Dedifferentiated amniotic fluid mesenchymal stem cell (primary cell): ENCODE results near the gene PTPN2.
"Not testable (repeated sequence)": the region's sequence is repeated elsewhere in the genome, so short reads cannot be mapped to it uniquely, and the experiment has no call there.

Source experiments
- DNase-seq: peaks from one replicate; pipeline ENCODE4 v3.0.0-alpha.2; 2016; ENCODE audit errors: extremely low spot score

Gene PTPN2

DNA sequence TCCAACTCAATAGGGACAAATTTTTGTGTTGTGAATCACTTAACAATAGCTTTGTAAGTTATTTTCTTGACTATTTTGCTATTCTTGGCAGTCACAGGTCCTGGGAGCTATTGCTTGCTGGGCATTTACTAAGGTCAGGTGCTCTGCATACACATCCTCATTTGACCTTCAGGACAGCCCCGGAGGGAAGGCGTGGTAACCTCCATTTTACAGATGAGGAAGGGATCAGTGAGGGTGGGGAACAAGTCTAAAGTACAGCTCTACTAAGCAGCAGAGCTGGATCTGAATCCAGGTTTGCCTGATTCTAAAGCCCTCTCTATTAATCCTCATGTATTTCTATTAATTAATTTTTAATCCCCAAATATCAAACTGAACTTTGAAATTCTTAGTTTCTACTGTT is 58.8 kb downstream of the PTPN2 start:
- no peak for DNase-seq

GRCh38 chr18:12823892-12824291 is 60.1 kb downstream of the PTPN2 start:
- no peak for DNase-seq

GRCh38 chr18:12821408-12821807 is 62.6 kb downstream of the PTPN2 start:
- no peak for DNase-seq

GRCh38 chr18:12820506-12820905 is 63.5 kb downstream of the PTPN2 start:
- no peak for DNase-seq

- no peak for DNase-seq
Measured at GRCh38 chr18:12819841-12820240, 64.2 kb downstream of the PTPN2 start.

GRCh38 chr18:12819322-12819721 is 64.7 kb downstream of the PTPN2 start:
- no peak for DNase-seq

GRCh38 chr18:12818243-12818642 is 65.8 kb downstream of the PTPN2 start:
- no peak for DNase-seq

- no peak for DNase-seq
Measured at GRCh38 chr18:12816451-12816850, 67.6 kb downstream of the PTPN2 start.

GRCh38 chr18:12811191-12811950 is 72.7 kb downstream of the PTPN2 start:
- DNase-seq = no peak

- DNase-seq = no peak
Measured at GRCh38 chr18:12803069-12803936, 80.7 kb downstream of the PTPN2 start.

DNA sequence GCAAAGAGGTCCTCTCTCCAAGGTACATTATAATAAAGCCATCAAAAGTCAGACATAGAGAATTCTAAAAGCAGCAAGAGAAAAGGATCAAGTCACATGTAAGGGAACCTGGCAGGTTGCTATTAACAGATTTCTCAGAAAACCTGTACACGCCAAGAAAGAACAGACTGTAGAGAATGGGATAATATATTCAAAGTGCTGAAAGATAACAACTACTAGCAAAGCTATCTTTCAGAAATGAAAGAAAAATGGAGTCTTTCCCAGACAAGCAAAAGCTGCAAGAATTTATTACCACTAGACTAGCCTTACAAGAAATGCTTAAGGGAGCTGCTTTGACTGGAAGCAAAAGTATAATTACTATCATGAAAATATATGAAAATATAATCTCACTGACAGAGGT is 81.5 kb downstream of the PTPN2 start:
- DNase-seq = no peak

- no peak for DNase-seq
Measured at GRCh38 chr18:12796448-12796847, 87.6 kb downstream of the PTPN2 start.

GRCh38 chr18:12791610-12792009 is 92.4 kb downstream of the PTPN2 start:
- DNase-seq = no peak

- no peak for DNase-seq
Measured at GRCh38 chr18:12786669-12787068, 97.4 kb downstream of the PTPN2 start.

DNA sequence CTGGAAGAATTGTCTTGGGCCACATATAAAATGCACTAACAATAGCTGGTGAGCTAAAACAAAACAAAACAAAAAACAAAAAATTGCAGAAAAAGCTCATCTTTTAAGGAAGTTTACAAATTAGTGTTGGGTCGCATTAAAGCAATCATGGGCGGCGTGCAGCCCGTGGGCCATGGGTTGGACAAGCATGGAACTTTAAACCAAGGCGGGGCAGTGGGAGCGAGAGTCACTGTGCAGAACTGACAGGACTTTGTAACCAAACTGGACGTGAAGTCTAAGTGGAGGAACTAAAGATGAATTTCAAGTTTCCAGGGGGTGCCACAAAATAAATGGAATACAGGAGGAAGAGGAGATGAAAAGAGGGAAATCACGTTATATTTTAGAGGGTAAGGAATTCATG is 100.5 kb downstream of the PTPN2 start:
- no peak for DNase-seq

DNA sequence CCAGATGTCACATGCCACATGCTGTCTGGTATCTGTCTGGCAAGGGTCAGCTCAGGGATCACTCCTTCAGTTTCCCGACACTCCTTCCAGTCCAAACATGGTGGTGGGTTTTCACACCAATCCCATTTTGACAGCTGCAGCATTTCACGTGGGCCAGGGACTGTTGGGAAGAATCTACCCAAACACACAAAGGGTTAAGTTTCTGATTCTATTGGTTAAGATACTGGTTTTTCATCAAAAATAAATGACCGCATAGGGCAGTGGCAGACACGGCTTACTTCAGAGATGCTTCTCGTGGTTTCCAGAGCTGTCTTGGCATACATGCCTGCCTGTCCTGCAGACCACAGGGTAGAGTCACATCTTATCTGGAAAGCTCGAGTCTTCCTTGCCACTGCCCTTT is 101.5 kb downstream of the PTPN2 start:
- DNase-seq = no peak

DNA sequence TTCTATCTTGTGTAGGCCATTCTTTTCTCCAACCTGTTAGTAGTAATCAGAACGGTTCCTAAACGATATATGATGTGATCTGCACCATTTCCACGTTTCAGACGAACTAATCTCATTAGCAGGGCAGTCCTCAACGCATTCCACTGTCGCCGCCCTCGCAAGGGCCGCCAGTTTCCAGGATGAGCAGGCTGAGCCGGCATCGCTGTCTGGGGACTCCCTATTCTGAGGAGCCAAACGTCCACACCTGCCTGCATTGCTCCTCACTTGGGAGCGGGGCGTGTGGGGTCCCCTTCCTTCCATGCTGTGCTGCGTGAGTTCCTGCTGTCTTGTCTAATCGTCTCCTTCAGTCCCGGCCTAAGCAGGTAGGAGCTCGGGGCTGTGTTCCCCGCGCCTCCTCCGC is 104.6 kb downstream of the PTPN2 start:
- no peak for DNase-seq

DNA sequence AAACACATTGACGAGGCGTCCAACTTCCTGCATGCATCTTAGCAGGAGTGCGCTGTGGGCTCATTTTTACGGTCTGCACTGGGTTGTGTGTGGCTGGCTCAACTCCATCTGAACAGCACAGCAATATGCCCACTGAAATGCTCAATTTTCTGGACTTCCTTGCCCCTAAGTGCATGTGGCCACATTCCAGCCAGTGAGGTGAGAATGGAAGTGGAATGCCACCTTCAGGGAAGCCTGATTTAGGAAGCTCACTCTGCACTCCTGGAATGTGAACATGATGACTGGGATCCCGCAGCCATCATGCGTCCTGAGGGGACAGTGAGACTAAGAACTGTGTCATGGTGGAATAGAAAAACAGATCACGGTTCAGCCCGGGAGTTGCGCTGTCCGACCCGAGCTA is 105.0 kb downstream of the PTPN2 start:
- no peak for DNase-seq

DNA sequence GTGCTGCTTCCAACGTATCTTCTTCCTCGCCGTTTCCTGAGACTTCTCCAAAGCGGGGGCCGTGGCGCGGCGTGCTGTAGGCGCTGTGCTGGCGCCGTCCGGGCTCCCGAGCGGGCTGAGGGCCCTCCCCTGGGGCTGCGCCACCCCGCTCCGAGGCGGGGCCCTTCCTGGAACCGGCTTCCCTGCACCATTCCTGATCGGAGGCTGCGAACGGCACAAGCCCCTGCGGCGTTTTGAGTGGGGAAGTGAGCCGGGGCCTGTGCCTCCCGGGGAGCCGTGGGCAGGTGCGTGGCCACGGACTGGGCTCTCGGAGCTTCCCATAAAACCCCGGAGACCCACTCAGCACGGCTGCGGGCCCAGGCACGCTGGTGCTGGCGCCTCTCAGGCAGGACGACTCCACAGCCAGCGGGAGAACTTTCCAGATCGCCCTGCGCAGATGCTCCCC is 106.5 kb downstream of the PTPN2 start:
- no peak for DNase-seq

- DNase-seq = no peak
Measured at GRCh38 chr18:12776821-12777471, 107.1 kb downstream of the PTPN2 start.

GRCh38 chr18:12776415-12776814 is 107.6 kb downstream of the PTPN2 start:
- not testable (repeated sequence) for DNase-seq

- no peak for DNase-seq
Measured at GRCh38 chr18:12774982-12775381, 109.1 kb downstream of the PTPN2 start.

DNA sequence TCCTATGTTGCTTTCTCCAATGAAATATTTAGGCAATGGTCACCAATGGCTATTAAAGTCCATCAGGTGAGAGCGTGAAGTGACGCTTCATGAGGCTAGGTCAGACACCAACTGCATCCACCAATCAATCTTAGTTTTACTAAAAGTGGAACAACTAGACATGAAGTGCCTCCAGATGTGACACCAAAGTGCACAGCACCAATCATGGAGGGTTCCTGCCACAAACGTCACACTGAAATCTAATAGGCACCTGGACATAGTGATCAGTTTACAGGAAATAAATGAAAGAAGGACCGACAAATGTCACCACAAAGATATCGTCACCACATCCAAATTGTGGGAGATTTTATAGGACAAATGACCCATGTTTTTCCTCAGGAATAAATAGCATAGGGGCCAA is 110.7 kb downstream of the PTPN2 start:
- DNase-seq = no peak
